ENCODE results near the gene FBXW2. TPM values are rescaled to one million over a fixed set of nuclear protein-coding genes. Genes with fewer than 3 reads are reported as not detected.

FBXW2 gene
- total RNA-seq, 1 donor = 41.5 TPM

GRCh38 chr9:120830865-120831264 is 37.6 kb upstream of the FBXW2 start:
- DNase-seq (ENCODE audit: low read depth) = no peak
- TF ChIP-seq, protein P1, sequence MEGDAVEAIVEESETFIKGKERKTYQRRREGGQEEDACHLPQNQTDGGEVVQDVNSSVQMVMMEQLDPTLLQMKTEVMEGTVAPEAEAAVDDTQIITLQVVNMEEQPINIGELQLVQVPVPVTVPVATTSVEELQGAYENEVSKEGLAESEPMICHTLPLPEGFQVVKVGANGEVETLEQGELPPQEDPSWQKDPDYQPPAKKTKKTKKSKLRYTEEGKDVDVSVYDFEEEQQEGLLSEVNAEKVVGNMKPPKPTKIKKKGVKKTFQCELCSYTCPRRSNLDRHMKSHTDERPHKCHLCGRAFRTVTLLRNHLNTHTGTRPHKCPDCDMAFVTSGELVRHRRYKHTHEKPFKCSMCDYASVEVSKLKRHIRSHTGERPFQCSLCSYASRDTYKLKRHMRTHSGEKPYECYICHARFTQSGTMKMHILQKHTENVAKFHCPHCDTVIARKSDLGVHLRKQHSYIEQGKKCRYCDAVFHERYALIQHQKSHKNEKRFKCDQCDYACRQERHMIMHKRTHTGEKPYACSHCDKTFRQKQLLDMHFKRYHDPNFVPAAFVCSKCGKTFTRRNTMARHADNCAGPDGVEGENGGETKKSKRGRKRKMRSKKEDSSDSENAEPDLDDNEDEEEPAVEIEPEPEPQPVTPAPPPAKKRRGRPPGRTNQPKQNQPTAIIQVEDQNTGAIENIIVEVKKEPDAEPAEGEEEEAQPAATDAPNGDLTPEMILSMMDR (IDR thresholded peaks at IDR 0.05; ENCODE audit: insufficient read depth, low read depth, low read length) = no peak
- H3K4me3 ChIP-seq (ENCODE audit: low read depth, low read length) = no peak overlapping the region

DNA sequence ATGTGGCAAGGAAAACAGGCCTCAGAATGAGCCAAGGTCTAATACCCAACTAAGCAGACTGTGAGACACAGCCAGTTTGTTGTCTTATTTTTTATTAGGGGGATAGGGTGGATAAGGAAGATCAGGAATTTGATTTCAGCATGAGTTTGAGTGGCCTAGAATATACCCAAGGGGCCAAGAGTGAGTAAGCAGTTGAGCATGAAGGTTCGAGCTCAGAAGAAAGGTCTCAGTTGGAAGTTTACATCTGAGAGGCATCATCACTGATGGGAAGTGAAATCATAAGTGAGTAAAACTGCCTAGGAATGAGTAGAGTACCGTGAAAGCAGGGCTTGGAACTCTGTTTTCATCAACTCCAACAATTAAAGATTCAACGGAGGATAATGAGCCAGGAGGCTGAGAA is 36.9 kb upstream of the FBXW2 start:
- H3K4me3 ChIP-seq (ENCODE audit: low read depth, low read length) = no peak overlapping the region
- TF ChIP-seq, protein P1 (IDR thresholded peaks at IDR 0.05; ENCODE audit: insufficient read depth, low read depth, low read length) = no peak
- DNase-seq (ENCODE audit: low read depth) = peak; percentile 7

- H3K4me3 ChIP-seq (ENCODE audit: low read depth, low read length) = no peak overlapping the region
- no peak for DNase-seq (ENCODE audit: low read depth)
- TF ChIP-seq, protein P1 (IDR thresholded peaks at IDR 0.05; ENCODE audit: insufficient read depth, low read depth, low read length) = no peak
These were observed 36.4 kb upstream of the FBXW2 start for GRCh38 chr9:120829650-120830049.

GRCh38 chr9:120820095-120820494 is 26.9 kb upstream of the FBXW2 start:
- no peak for DNase-seq (ENCODE audit: low read depth)
- H3K4me3 ChIP-seq (ENCODE audit: low read depth, low read length) = no peak overlapping the region
- TF ChIP-seq, protein P1 (IDR thresholded peaks at IDR 0.05; ENCODE audit: insufficient read depth, low read depth, low read length) = no peak

DNA sequence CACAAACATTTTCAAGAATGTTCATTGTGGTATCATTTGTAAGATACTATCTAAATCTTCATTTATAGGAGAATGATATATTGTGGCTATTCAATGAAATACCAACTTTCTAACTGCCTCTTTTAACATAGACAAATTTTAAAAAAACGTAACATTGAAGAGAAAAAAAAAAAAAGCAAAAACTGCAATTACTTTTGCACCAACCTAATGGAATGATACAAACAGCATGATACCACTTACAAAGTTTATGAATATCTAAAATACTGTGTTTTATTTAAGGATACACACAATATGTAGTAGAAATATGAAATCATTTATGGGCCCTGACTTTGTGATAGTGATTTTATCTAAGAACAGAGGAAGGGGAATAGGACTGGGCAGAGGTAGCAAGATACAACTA is 25.4 kb upstream of the FBXW2 start:
- no peak for DNase-seq (ENCODE audit: low read depth)
- TF ChIP-seq, protein P1 (IDR thresholded peaks at IDR 0.05; ENCODE audit: insufficient read depth, low read depth, low read length) = no peak
- H3K4me3 ChIP-seq (ENCODE audit: low read depth, low read length) = no peak overlapping the region

DNA sequence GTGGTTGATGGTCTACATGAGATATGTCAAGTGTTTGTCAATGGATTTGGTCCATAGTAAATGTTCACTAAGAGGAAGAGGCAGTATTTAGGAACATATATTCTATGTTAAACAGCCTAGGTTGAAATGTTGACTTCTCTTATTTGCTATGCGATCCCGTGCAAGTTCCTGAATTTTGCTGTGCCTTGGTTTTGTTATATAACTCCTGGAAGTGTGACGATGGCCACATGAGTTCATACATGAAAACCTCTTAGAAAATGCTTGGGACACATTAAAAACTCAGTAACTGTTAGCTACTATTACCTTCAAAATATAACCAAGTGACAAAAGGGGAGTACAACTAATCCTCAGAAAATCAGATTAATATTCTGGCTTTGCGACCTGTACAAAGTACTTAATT is 21.9 kb upstream of the FBXW2 start:
- no peak overlapping the region for H3K4me3 ChIP-seq (ENCODE audit: low read depth, low read length)
- DNase-seq (ENCODE audit: low read depth) = no peak
- TF ChIP-seq, protein P1 (IDR thresholded peaks at IDR 0.05; ENCODE audit: insufficient read depth, low read depth, low read length) = no peak

- no peak for DNase-seq (ENCODE audit: low read depth)
- TF ChIP-seq, protein P1 (IDR thresholded peaks at IDR 0.05; ENCODE audit: insufficient read depth, low read depth, low read length) = no peak
These were observed 15.7 kb upstream of the FBXW2 start for GRCh38 chr9:120808931-120809330.

More at GRCh38 chr9:120808931-120809330, 15.7 kb upstream of the FBXW2 start:
- H3K4me3 ChIP-seq (ENCODE audit: low read depth, low read length) = no peak overlapping the region
